PFSK-1 (cell line): Measurements from ENCODE around the gene KLF7.

Source experiments
- FOXP2 ChIP-seq: optimal IDR thresholded peaks from 2 replicates; pipeline ENCODE3; 2011; ENCODE audit warnings: borderline replicate concordance, control low read depth, inconsistent platforms; ENCODE audit not compliant: insufficient read depth; ENCODE audit errors: extremely low read length, extremely low read depth
- POLR2AphosphoS5 ChIP-seq: IDR thresholded peaks from 2 replicates; pipeline ENCODE4 v1.6.1; 2012; ENCODE audit warnings: low read depth, mild to moderate bottlenecking, control low read depth, low read length, moderate library complexity
- SIN3A ChIP-seq: IDR thresholded peaks from 2 replicates; pipeline ENCODE4 v1.6.1; 2012; ENCODE audit warnings: mild to moderate bottlenecking, low read length, moderate library complexity, borderline replicate concordance; ENCODE audit not compliant: insufficient read depth
- TAF1 ChIP-seq: IDR thresholded peaks from 2 replicates; pipeline ENCODE4 v1.6.1; 2012; ENCODE audit warnings: low read length, control low read depth, borderline replicate concordance; ENCODE audit not compliant: insufficient read depth
- TF ChIP-seq, protein P1 (sequence below), 2 experiments: IDR thresholded peaks; 2 replicates each; pipeline versions ENCODE4 v1.6.1 to v1.8.0; 2011 to 2012; ENCODE audit warnings: low read depth in 2 of 2, low read length in 2 of 2, control low read depth in 1 of 2, inconsistent platforms in 1 of 2, mild to moderate bottlenecking in 1 of 2, moderate library complexity in 1 of 2; ENCODE audit not compliant: insufficient read depth in 1 of 2

DNA sequence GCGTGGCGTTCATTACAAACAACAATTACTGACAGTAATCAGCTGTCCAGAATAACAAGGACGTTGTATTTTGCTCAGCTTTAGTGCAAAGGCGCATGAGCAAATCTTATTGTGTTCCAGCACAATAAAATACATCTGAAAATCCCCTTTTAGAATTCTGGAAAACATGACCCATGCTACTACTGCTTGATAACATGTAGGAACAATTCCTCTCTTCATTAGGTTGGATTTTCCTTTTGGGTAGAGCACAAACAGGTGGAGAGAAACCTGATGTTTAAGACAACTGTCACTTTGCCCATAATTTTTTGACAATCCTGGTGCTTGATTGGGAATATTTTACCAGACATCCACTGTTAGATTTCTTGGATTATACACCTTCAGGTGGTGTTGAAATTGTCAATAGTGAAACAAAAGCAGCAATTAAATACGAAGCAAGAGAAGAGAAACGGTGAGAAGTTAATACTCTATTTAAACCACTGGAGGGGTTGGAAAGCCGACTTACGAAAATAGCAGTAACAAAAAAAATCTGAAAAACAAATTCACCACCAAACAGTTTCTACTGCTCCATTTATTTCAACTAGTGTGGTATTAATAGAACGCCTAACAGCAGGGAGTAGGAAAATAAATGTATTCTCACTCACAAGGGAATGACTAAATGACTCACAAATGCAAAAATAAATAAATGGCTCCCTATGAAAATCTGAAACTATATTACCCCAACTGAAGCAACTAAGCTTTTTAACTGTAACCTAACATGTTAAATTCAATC lies 123.8 kb downstream of the KLF7 start:
- TF ChIP-seq POLR2AphosphoS5 (no peak), SIN3A (no peak), TAF1 (no peak), FOXP2 (no peak)
- TF ChIP-seq, protein P1, sequence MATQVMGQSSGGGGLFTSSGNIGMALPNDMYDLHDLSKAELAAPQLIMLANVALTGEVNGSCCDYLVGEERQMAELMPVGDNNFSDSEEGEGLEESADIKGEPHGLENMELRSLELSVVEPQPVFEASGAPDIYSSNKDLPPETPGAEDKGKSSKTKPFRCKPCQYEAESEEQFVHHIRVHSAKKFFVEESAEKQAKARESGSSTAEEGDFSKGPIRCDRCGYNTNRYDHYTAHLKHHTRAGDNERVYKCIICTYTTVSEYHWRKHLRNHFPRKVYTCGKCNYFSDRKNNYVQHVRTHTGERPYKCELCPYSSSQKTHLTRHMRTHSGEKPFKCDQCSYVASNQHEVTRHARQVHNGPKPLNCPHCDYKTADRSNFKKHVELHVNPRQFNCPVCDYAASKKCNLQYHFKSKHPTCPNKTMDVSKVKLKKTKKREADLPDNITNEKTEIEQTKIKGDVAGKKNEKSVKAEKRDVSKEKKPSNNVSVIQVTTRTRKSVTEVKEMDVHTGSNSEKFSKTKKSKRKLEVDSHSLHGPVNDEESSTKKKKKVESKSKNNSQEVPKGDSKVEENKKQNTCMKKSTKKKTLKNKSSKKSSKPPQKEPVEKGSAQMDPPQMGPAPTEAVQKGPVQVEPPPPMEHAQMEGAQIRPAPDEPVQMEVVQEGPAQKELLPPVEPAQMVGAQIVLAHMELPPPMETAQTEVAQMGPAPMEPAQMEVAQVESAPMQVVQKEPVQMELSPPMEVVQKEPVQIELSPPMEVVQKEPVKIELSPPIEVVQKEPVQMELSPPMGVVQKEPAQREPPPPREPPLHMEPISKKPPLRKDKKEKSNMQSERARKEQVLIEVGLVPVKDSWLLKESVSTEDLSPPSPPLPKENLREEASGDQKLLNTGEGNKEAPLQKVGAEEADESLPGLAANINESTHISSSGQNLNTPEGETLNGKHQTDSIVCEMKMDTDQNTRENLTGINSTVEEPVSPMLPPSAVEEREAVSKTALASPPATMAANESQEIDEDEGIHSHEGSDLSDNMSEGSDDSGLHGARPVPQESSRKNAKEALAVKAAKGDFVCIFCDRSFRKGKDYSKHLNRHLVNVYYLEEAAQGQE (IDR thresholded peaks at IDR 0.05; ENCODE audit: insufficient read depth in 1 of 2, low read depth in 2 of 2, low read length in 2 of 2), result no peak
